GM19324 (cell line): ENCODE results near the gene EFCAB11.
A peak's percentile ranks its signal among the peaks of the same experiment; 100 is the strongest.

Source experiments
- ATAC-seq: cut with Tn5 transposase; IDR thresholded peaks from one replicate; pipeline ENCODE4 v1.9.1; 2021; ENCODE audit warnings: mild to moderate bottlenecking, moderate library complexity; ENCODE audit not compliant: unreplicated experiment, low FRiP score

Gene EFCAB11

DNA sequence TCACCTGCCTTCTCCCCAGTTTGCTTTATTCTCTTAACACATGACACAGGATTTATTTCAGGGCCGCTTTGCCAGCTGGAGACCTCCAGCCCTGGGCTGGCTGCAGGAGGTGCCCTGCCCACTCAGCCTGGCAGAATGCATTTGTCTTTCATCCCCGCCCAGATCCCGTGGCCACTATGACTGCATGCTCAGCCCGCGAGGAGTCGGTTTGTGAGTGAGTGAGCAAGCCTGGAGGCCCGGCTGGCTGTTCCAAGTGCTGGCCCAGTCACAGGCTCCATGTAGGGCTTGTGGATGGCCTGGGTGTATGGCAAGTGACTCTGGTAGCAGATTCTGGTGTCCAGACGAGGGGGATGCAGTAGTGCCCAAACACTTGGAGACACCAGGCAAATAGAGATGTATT lies 3.3 kb upstream of the EFCAB11 start:
- ATAC-seq: no peak

DNA sequence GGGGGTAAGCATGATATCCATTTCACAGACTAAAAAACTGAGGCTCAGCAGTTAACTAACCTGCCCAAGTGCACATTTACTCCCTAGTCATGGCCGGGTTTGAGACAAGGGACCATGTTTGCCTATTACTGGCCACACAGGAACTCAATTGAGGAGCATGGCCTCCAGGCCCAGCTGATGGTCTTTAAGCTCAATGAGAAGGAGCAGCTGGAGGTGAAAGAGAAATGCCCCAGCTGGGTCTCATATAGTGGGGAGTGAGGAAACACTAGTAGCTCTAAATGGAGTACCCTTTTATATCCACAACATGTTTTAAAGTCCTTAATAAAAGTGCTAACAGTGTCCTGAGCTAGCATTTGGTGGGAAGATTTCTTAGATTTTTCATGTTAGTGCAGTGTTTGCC lies 2.8 kb upstream of the EFCAB11 start:
- no peak for ATAC-seq

DNA sequence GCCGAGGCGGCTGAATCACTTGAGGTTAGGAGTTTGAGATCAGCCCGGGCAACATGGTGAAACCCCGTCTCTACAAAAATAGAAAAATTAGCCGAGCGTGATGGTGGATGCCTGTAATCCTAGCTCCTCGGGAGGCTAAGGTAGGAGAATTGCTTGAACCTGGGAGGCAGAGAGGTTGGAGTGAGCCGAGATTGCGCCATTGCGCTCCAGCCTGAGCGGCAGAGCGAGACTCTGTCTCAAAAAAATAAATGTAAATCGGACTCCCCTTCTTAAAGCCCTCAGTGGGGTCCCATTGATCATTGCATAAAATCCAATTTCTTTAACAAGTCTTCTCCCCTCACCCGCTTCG lies 2.1 kb upstream of the EFCAB11 start:
- no peak for ATAC-seq

DNA sequence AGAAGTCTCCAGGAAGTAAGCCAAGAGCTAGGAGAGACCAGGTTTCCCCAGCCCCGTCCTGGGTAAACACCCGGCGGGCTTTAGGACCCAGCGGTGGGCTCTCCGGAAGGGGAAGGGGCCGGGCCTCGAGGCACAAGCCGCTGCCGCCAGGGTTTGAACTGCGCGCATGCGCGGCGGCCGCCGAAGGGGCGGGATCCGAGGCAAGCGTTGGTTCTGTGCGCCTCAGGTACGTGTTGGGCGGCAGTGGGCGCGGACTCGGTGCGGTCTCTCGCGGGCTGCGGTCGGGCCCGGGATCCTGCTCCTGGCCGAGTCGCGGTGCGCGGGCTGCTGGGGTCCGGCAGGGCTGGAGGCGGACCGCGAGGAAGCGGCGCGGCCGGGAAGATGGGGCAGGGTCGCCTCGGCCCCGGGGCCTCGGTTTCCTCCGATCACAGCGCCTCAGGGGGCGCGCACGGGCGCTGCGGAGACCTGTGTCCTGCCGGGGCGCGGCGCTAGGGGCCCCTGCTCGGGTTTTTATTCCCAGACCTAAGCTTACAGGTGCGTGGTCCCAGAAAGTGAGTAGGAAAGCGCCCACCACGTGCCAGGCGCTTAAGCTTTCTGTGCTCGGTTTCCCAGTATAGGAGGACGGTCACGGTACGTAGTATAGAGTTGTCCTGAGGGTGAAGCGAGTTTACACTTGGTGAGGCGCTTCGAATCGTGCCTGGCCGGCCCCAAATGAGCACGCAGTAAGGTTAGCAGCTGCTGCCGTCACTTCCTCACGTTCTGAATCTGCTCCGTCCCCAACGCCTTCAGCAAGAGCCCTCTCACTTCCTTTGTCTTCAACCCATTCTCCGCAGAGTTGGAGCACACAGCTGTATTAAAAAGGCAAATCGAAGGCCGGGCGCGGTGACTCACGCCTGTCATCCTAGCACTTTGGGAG lies 1.5 kb upstream of the EFCAB11 start, which contains the start of gene TDP1:
Gene TDP1 (plus strand): TSS at position 183 of the 916 bp plus-strand sequence. CDS start 7,188 bp downstream, outside the sequence.
- ATAC-seq: peak; percentile 73

DNA sequence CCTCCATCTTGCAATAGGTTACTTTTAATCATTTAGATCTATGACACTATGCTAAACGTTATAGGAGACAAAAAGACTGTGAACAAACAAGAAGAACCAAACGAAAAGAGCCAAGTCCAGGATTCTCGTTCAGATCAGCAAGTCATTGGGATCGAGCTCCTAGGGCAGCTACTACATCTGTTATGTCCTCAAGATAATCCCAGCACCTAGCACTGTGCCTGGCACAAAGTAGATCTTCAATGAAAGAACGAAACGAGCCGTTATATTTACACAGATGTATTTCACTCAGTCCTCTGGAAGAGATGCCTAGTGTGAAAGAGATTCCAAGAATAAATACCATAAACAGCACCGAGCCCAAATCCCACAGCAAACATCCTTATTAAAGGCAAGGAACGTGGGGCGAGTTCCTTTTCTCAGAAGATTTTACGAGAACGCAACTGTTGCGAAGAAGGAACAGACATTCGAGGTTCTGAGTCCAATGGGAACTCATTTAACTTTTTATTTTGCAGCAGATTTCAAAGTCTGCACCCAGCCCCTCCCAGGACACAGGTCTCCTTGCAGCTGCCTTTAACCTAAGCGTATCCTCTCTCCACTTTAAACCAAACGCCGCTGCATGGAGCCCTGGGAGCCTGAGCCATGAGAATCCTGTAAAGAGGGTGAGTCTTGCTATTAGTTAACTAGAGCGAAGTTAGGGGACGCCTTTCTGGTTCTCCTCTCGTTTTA lies 653 bp upstream of the EFCAB11 start:
- peak; percentile 25 for ATAC-seq

DNA sequence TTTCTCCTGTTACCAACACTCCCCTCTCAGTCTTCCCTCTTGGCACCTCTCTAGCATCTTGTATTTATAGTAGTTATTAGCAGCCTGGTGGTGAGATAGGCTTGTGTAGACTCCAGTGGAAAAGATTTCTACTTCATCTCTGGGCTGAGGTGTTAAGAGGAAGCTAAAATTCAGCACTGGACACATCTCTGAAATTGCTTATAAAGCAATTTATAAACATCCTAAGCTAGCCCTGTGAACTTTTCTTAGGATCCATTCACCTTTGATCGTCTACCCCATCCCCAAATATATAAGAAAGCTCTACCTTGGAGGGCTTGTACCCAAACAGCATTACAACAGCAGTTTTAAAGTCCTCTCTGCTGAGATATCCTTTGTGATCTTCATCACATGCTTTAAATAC lies 928 bp downstream of the EFCAB11 start:
- no peak for ATAC-seq

DNA sequence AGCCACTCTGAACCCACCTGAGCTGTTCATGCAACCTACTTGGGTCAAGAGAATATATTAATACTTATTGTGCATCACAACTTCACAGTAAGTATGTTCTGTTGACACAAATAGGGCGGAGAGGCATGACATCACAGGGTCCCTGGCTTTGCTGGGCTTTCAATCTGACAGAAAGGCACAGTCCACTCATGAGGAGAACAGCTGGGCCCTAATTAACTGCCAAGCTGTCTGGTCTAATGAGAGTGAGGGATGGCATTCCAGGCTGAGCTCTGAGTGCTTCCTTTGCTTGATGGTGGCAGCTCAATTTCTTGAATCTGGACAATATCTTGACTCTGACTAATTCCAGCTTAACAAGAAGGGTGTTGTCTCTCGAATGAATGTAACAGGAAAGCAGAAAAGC lies 2.0 kb downstream of the EFCAB11 start:
- no peak for ATAC-seq

DNA sequence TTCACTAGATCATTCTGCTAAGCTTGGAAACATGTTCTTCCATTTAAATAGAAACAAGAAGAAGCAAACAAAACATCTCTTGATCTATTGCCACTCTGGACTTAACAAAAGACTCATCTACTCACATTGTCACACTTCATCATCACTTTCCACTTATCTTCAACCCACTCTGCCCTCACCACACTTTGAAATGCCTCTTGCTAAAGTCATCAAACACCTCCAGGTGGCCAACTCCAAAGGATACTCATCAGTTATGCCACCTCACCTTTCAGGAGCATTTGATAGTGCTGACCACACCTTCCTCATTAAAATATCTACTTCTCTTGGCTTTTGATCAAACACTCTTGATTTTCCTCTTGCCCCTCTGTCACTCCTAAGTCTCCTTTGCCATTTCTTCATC lies 7.2 kb downstream of the EFCAB11 start:
- ATAC-seq: no peak

DNA sequence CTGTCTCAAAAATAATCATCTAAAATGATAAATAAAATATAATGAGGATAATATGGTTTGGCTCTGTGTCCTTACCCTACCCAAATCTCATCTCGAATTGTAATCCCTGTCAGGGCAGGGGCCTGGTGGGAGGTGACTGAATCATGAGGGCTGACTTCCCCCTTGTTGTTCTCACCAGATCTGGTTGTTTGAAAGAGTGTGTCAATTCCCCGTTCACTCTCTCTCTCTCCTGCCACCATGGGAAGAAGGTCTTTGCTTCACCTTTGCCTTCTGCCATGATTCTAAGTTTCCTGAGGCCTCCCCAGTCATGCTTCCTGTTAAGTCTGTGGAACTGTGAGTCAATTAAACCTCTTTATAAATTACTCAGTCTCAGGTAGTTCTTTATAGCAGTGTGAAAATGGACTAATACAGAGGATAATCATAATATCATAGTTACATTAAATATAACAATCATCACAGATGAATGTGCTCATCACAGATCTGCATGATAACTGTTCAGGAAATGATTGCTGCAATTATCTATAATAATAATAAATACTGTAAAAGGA lies 12.6 kb downstream of the EFCAB11 start:
- no peak for ATAC-seq

DNA sequence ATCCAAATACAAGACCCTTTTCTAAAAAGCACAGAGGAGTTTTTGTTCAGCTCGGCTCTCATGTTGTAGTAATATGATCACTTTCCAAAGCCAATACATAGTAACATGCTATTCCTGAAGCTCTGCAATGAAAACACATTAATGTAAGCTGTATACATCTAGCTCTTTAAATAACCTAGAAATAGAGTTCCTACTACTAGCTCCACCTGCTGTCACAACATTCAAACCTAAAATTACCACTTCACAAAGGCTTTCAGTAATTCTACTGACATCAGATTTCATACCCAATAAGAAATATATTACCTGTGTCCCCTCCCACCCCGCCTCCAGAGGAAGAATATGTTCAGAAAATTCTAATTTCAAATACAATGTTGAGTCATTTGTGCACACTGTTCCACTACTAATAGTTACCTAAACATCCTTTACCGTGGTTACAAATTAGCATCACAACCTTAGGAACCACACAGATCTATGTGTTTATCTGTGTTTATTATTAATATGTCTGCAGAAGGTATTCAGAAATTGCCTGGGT lies 17.8 kb downstream of the EFCAB11 start:
- ATAC-seq: no peak

DNA sequence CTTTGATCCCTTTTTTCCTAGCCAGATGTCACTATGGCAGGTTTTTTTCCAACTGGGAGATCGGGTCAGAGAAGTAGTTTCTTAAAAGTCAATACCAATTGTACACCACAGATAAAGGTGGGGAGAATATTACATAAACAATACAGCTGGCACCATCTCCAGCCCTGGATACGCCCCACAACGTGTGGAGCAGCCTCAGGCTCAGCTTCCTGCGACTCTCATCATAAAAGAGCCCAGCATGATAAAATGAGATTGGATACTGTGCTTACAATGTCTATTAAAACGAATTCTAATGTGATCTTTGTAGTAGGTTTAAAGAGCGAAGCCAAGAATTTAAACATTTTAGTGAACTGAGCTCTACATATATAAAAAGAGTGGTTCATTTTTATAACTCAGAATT lies 21.5 kb downstream of the EFCAB11 start:
- ATAC-seq: no peak

DNA sequence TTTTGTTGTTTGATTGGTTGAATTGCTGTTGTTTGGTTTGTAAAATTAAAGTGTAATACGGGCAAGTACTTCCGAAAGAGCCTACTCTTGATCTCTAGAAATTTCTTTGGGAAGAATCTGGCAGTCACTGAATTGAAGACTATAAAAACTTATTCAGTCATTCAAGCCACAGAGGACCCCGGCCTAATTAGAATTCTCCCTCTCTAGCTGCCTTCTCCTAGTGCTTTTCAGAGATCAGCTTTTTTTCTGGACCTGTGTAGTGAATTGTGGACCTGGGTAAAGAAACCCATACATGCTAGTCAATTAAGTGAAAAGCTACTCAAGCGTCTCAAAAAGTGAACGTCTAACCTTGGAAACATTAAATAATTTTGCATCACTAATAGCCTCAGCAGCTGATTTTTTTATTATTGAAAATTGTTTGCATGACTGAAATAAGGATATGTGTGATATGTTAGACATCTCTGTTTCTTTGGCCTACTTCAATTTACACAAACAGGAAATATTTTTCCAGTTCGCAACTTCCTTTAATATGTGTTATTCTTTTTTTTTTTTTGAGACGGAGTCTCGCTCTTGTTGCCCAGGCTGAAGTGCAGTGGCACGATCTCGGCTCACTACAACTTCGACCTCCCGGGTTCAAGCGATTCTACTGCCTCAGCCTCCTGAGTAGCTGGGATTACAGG lies 27.2 kb downstream of the EFCAB11 start:
- no peak for ATAC-seq

DNA sequence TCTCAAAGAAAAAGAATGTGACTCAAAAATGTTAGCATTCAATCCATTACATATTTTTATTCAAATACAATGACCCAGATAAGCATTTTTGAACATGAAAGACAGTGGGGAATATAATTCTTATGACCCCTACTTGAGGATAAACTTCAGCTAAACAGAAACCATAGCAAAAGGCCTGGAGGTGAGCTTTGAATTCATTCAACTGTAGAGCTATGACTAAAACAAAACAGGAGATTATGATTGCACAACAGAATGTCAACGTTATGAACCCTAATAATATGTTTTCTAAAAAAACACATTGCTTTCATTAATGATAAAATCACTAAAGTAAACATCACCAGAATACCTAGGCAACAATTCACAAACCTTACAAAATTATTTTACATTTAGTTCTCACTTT lies 27.8 kb downstream of the EFCAB11 start:
- ATAC-seq: no peak

DNA sequence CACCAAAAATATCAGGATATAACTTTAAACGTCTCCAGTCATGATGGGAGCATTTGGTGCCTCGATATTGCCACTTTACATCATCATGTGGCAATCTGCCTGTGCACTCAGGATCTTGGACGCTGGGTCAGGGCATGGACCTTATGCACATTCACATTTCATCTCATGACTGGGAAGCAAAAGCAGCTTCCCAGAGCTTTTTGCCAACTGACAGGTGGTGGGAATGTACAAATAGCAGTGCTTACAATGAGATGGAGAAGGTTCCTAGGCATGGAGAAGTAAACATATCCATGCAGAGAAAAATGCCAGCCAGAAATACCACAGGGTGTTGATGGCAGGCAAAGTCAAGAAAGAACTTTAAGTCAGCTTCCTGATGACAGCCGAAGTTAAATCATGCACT lies 30.3 kb downstream of the EFCAB11 start:
- ATAC-seq: no peak

DNA sequence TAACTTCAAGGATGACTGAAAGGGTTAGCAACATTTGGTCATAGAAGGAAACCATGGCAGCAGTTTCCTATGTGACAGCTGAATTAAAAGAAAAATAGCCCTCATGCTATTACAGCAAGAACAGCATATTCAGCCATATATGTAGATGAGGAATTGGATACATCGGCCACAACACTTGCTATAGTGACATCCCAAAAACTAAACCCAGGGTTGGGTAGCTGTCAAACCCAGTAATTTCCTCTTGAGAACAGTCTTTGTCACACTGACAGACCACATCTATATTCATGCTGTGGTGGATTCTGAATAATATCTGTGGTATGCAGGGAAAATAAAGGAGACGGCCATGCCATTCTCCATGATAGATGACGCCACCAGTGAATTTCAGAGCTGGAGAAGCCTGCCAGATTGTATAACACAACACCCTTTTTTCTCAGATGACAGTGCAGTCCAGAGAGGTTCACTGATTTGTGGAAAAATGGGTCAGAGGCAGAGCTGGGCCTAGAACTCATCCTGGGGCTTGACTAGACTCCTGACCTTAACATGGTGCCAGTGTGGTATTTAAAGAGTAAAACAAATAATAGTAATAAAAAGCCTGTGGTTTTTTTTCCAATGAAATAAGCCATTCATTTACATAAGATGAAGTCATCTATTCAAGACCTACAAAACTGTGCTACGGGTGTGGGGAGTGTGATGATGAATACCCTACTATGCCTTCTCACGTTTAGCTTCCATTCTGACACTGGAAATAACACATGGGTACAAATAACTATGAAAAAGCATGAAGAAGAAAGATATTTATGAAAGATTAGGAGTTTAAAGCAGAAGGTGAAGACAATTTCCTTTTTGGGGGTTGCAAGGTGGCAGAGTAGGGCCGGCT lies 32.3 kb downstream of the EFCAB11 start:
- ATAC-seq: no peak

DNA sequence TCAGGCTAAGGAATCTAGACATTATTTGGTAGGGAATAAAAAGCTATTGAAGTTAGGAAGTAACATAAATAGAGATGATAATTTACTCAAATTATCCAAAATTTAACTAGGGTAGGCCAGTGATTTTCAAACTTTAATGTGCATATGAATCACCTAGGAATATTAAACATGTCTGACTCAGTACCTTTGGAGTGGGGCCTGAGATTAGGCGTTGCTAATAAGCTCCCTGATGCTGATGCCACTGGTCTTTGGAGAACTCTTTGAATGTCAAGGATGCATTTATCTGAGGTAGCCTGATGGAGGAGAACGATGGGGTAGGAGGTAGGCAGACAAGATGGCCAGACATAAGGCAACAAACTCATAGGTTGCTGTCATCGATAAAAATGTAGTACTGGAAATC lies 33.2 kb downstream of the EFCAB11 start:
- ATAC-seq: no peak

DNA sequence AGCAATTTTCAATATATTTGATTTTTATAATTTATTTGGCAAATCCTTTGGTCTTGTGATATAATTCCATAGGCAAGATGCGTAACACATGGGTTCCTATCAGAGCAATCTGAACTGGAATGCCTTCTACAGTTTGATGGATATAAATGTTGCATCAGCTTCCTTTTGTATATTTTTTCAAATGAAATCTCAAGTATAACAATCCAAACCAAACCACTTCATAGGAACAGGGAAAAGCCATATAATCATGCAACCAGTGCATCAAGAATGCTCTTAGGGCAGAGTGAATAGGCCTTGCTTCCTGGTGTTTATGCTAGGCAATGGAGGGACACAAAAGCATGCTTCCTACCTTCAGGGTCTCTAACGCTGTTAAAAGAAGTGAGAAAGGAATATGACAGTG lies 34.5 kb downstream of the EFCAB11 start:
- ATAC-seq: no peak

DNA sequence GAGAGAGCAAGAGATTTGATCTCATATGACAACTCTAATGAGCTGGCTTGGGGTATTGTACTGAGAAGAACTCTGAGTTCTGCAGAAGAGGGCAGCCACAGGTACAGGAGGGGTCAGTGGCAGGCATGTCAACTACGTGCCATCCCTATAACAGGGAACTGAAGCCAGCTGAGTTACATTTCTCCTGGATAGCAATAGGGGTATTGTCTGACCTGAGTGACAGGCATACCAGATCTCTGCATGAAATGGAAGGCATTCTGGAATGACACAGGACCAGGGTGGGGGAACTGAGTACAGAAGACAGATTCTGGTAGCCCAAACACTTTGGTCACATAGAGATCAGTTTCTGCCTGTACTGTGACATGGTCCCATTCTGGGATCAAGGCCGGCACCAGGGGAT lies 35.8 kb downstream of the EFCAB11 start:
- no peak for ATAC-seq

DNA sequence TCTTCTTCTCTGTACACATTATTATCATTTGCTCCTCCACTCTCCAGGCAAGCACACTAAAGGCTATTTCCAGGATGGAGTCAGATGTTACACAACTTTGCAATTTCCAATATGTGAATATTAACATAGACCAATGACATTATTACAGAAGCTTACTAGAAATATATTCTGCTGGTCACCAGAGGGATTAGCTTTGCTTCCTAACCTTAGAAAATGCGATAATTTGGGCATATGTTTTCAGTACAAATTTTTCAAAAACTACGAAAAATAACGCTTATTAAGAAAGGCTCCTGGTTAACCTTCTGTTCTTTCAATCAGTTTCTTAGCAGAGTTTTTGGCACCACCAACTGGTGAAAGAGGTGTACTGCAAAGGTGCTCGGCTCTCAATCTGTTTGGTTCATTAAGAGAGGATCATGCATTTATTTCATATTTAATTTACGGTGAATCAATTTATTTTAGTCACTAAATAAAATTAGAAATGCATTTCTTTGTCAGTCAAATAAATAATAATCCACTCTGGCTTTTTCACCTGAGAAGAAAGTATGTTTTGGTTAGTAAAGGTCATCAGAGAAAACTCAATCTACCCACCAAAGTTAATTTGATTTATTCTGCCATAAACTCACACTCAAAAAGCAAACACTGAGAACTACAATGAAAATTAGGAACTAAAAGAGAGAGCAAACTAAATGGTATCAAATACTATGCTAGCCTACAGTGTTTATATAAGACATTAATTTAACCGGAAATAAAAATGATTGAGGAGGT lies 39.2 kb downstream of the EFCAB11 start:
- no peak for ATAC-seq
